GM19193 (cell line): ENCODE measurements around the gene RDH13.

ENCODE experiments used
- POLR2A ChIP-seq: IDR thresholded peaks from 4 replicates; pipeline ENCODE4 v1.6.1; 2011; ENCODE audit not compliant: insufficient read depth, insufficient read length; ENCODE audit errors: extremely low read depth

Gene RDH13

GRCh38 chr19:55062735-55063491, at the start of gene RDH13:
Gene RDH13 (minus strand): TSS chr19:55063148. CDS start chr19:55063032, 116 bp downstream.
- TF ChIP-seq POLR2A = peak; percentile 65

- no peak for TF ChIP-seq POLR2A
Measured at GRCh38 chr19:55112246-55112776, 49.4 kb upstream of the RDH13 start.

GRCh38 chr19:55111238-55111831, 48.4 kb upstream of the RDH13 start:
- no peak for TF ChIP-seq POLR2A

- no peak for TF ChIP-seq POLR2A
Measured at GRCh38 chr19:55109527-55110291, 46.8 kb upstream of the RDH13 start.

GRCh38 chr19:55106591-55106990, 43.6 kb upstream of the RDH13 start:
- TF ChIP-seq POLR2A = no peak

GRCh38 chr19:55105237-55105636, 42.3 kb upstream of the RDH13 start:
- TF ChIP-seq POLR2A = no peak

- no peak for TF ChIP-seq POLR2A
Measured at GRCh38 chr19:55103190-55103589, 40.2 kb upstream of the RDH13 start.

GRCh38 chr19:55101261-55101660, 38.3 kb upstream of the RDH13 start:
- no peak for TF ChIP-seq POLR2A

GRCh38 chr19:55099557-55100506, 36.9 kb upstream of the RDH13 start:
- no peak for TF ChIP-seq POLR2A

- TF ChIP-seq POLR2A = no peak
Measured at GRCh38 chr19:55098716-55099556, 36.0 kb upstream of the RDH13 start.

- TF ChIP-seq POLR2A = no peak
Measured at GRCh38 chr19:55097864-55098715, 35.1 kb upstream of the RDH13 start.

- no peak for TF ChIP-seq POLR2A
Measured at GRCh38 chr19:55096061-55096701, 33.2 kb upstream of the RDH13 start.
